GM23338 (cell line): ENCODE results near the gene PTPN12.

Source experiments
- CTCF ChIP-seq, 2 experiments: fragments of 200-600 bp in 1 of 2; sonication (generic) in 1 of 2; conservative IDR thresholded peaks; 2 replicates each; pipeline versions ENCODE4 v1.5.1 to v1.6.1; 2016 to 2017; ENCODE audit warnings: antibody characterized with exemption in 2 of 2, low read depth in 2 of 2, mild to moderate bottlenecking in 2 of 2, moderate library complexity in 1 of 2
- EZH2 ChIP-seq: fragments of 200-600 bp; sonication (generic); IDR thresholded peaks from one replicate; pipeline ENCODE4 v1.8.0; 2017; ENCODE audit warnings: antibody characterized with exemption, mild to moderate bottlenecking, low read depth; ENCODE audit not compliant: unreplicated experiment
- EZH2phosphoT487 ChIP-seq: fragments of 200-600 bp; sonication (generic); IDR thresholded peaks from one replicate; pipeline ENCODE4 v1.8.1; 2018; ENCODE audit warnings: antibody characterized with exemption; ENCODE audit not compliant: unreplicated experiment
- JUNB ChIP-seq: IDR thresholded peaks from one replicate; pipeline ENCODE4 v1.6.1; 2016; ENCODE audit warnings: antibody characterized with exemption; ENCODE audit not compliant: unreplicated experiment
- POLR2AphosphoS5 ChIP-seq: IDR thresholded peaks from 2 replicates; pipeline ENCODE4 v1.6.1; 2016; ENCODE audit warnings: antibody characterized with exemption, low read depth
- REST ChIP-seq: IDR thresholded peaks from one replicate; pipeline ENCODE4 v1.6.1; 2018; ENCODE audit warnings: antibody characterized with exemption; ENCODE audit not compliant: unreplicated experiment

- TF ChIP-seq POLR2AphosphoS5 = no peak
- TF ChIP-seq CTCF (conservative IDR thresholded peaks at IDR 0.05; ENCODE audit: low read depth in 2 of 2) = no peak
- TF ChIP-seq JUNB = no peak
- no peak for TF ChIP-seq EZH2phosphoT487
- no peak for TF ChIP-seq EZH2
- TF ChIP-seq REST = no peak
These were observed 89.7 kb downstream of the PTPN12 start for GRCh38 chr7:77626586-77627308.
